Smooth muscle cell of the umbilical artery (primary cell): ENCODE measurements around the gene KIF20B. TPM values are rescaled to one million over a fixed set of nuclear protein-coding genes. Genes with fewer than 3 reads are reported as not detected.

ENCODE experiments used
- total RNA-seq: library from RNA; depleted of rRNA; stranded (reverse); fragments of >200 nt; gene quantifications from 2 replicates; pipeline ENCODE4 v1.2.3, GENCODE V29; 2014

KIF20B gene
- total RNA-seq, result 3.6 and 13.6 TPM in 2 replicates

GRCh38 chr10:89701242-89702120 is at the start of gene KIF20B:
KIF20B (plus strand) TSS chr10:89701590; CDS start chr10:89705295, 3,705 bp downstream.

Other genes starting within 250 kb of the KIF20B start
- 0.14 TPM in 1 of 2 replicates, not detected in the other for gene SLC16A12, start 166.0 kb upstream of the KIF20B start, total RNA-seq
- gene PANK1, start 56.3 kb upstream of the KIF20B start, total RNA-seq, result 9.8 and 12.3 TPM in 2 replicates